ENCODE data around the gene PALLD. TPM values are rescaled to one million over a fixed set of nuclear protein-coding genes. Genes with fewer than 3 reads are reported as not detected.
A peak's percentile ranks its signal among the peaks of the same experiment; 100 is the strongest.

The PALLD gene
- polyA plus RNA-seq, 5 donors, result 55.6 to 90.3 (median 82.1) TPM

GRCh38 chr4:168731706-168732414 is 235.0 kb downstream of the PALLD start:
- no peak for DNase-seq

GRCh38 chr4:168732714-168733113 is 235.9 kb downstream of the PALLD start:
- no peak for DNase-seq

GRCh38 chr4:168734703-168735678 is 238.1 kb downstream of the PALLD start:
- no peak for DNase-seq

- no peak for DNase-seq
These were observed 238.9 kb downstream of the PALLD start for GRCh38 chr4:168735735-168736134.

GRCh38 chr4:168736860-168737805 is 240.3 kb downstream of the PALLD start:
- DNase-seq, result no peak

- DNase-seq, result no peak
These were observed 240.9 kb downstream of the PALLD start for GRCh38 chr4:168737806-168738172.

- DNase-seq, result no peak
These were observed 243.0 kb downstream of the PALLD start for GRCh38 chr4:168739886-168740285.

- no peak for DNase-seq
These were observed 243.8 kb downstream of the PALLD start for GRCh38 chr4:168740691-168741090.

GRCh38 chr4:168741281-168742173 is 244.7 kb downstream of the PALLD start:
- no peak for DNase-seq

GRCh38 chr4:168743131-168743530 is 246.3 kb downstream of the PALLD start:
- DNase-seq, result no peak

- peak; percentile 73 to 77 for DNase-seq
These were observed 246.7 kb downstream of the PALLD start for GRCh38 chr4:168743601-168744000.

- DNase-seq, result no peak
These were observed 247.2 kb downstream of the PALLD start for GRCh38 chr4:168744021-168744420.

- DNase-seq, result no peak
These were observed 252.0 kb downstream of the PALLD start for GRCh38 chr4:168748807-168749206.

- no peak for DNase-seq
These were observed 254.7 kb downstream of the PALLD start for GRCh38 chr4:168751263-168752225.

GRCh38 chr4:168755598-168756477 is 259.0 kb downstream of the PALLD start:
- no peak for DNase-seq

- DNase-seq, result no peak
These were observed 260.6 kb downstream of the PALLD start for GRCh38 chr4:168757500-168757899.

GRCh38 chr4:168758351-168758876 is 261.6 kb downstream of the PALLD start:
- DNase-seq, result no peak

GRCh38 chr4:168759321-168759720 is 262.5 kb downstream of the PALLD start:
- no peak for DNase-seq
